ENCODE results near the gene HSP90B1. TPM values are rescaled to one million over a fixed set of nuclear protein-coding genes. Genes with fewer than 3 reads are reported as not detected.

The HSP90B1 gene
- total and polyA plus RNA-seq, 2 of the 13 experiments (the other 11 are each of a cell fraction or from before 2014, with no cell fraction given) = 800 to 954 TPM

DNA sequence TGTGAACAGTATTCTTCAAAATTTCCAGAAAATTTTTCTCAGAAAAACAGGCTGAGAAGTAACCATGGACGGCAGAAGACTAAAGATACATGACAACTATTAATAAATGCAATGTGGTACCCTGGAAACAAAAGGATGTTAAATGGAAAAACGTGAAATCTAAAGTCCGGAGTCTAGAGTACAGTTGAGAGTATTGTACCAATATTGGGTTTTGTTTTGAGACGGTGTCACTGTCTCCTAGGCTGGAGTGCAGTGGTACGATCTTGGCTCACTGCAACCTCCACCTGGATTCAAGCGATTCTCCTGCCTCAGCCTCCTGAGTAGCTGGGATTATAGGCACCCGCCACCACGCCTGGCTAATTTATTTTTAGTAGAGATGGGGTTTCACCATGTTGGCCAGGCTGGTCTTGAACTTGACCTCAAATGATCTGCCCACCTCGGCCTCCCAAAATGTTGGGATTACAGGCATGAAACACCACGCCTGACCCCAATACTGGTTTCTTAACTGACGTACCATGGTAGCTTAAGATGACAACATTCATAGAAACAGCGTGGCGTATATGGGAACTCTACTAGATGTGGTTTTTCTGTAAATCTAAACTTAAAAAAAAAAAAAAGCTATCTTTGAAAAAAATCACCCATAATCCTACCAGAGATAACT, 18.7 kb downstream of the HSP90B1 start (continued):
- no peak for TF ChIP-seq FOSL2 (CRISPR knock-in tag; IDR thresholded peaks at IDR 0.05)
- no peak for TF ChIP-seq ZNF235 (CRISPR knock-in tag; IDR thresholded peaks at IDR 0.05; ENCODE audit: borderline replicate concordance)
- TF ChIP-seq RBM22 (optimal IDR thresholded peaks at IDR 0.05; ENCODE audit: low read length) = peak; percentile 88
- TF ChIP-seq HNRNPUL1 (IDR thresholded peaks at IDR 0.05; ENCODE audit: low read depth, low read length) = no peak
- no peak for TF ChIP-seq ZNF879 (CRISPR knock-in tag; IDR thresholded peaks at IDR 0.05)

- Histone ChIP-seq H2AFZ (ENCODE audit: low read length) (no peak overlapping the region), H3K4me2 (ENCODE audit: low read depth, low read length) (no peak overlapping the region), H3K9ac (ENCODE audit: insufficient read depth, low read depth, low read length) (no peak overlapping the region), H3K36me3 (replicated peaks in 1 of 2; ENCODE audit: control insufficient read depth in 1 of 2, insufficient read depth in 2 of 2, low read length in 2 of 2) (peaks cover 6 to 45% of the 10 kb centered on the region in 2 experiments), H3K4me1 (ENCODE audit: insufficient read depth, low read length) (peaks cover 29% of the 10 kb centered on the region), H3K27ac (ENCODE audit: extremely low read length, insufficient read depth, low read length) (no peak overlapping the region), H3K9me3 (ENCODE audit: low read length) (no peaks in the 10 kb centered on the region), H3K79me2 (ENCODE audit: insufficient read depth, low read length) (peaks cover 23% of the 10 kb centered on the region), H3K4me3 (replicated peaks in 1 of 3; ENCODE audit: insufficient read depth in 1 of 3, low read depth in 2 of 3, low read length in 3 of 3) (no peak overlapping the region), H3K27me3 (ENCODE audit: control insufficient read depth in 1 of 2, insufficient read depth in 2 of 2, low read length in 2 of 2) (no peaks in the 10 kb centered on the region; a peak in 1 of 5 replicates), H4K20me1 (ENCODE audit: insufficient read depth, low read length) (no peaks in the 10 kb centered on the region)
- no TSS peak for BruUV-seq (replicated peaks)
- intact Hi-C loops (cut with micrococcal nuclease; ENCODE audit: unreplicated experiment) (no loop called here), in situ Hi-C loops (cut with HindIII; ENCODE audit: extremely low pct_ligation_motif_present, low pct_unique_long_range_greater_than_20kb) (no loop called here)
- ChIA-PET POLR2A (interaction anchor here (6.2 kb wide), 1 partner anchor 14 kb away, joined by 118 read pairs; the partner anchor contains the start of gene TDG), CTCF (ENCODE audit: low intra/inter-chr PET ratio, low total read pairs) (no interaction called here)
- TF ChIP-seq, protein P1, sequence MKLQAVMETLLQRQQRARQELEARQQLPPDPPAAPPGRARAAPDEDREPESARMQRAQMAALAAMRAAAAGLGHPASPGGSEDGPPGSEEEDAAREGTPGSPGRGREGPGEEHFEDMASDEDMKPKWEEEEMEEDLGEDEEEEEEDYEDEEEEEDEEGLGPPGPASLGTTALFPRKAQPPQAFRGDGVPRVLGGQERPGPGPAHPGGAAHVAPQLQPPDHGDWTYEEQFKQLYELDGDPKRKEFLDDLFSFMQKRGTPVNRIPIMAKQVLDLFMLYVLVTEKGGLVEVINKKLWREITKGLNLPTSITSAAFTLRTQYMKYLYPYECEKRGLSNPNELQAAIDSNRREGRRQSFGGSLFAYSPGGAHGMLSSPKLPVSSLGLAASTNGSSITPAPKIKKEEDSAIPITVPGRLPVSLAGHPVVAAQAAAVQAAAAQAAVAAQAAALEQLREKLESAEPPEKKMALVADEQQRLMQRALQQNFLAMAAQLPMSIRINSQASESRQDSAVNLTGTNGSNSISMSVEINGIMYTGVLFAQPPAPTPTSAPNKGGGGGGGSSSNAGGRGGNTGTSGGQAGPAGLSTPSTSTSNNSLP (IDR thresholded peaks at IDR 0.05; ENCODE audit: low read depth, low read length) = no peak
- TF ChIP-seq TGIF2 (CRISPR knock-in tag; IDR thresholded peaks at IDR 0.05) (no peak), HNRNPK (IDR thresholded peaks at IDR 0.05; ENCODE audit: low read depth, low read length, poor library complexity, severe bottlenecking) (no peak), JARID2 (CRISPR knock-in tag; IDR thresholded peaks at IDR 0.05; ENCODE audit: insufficient replicate concordance) (no peak)
- TF ChIP-seq, protein P2, sequence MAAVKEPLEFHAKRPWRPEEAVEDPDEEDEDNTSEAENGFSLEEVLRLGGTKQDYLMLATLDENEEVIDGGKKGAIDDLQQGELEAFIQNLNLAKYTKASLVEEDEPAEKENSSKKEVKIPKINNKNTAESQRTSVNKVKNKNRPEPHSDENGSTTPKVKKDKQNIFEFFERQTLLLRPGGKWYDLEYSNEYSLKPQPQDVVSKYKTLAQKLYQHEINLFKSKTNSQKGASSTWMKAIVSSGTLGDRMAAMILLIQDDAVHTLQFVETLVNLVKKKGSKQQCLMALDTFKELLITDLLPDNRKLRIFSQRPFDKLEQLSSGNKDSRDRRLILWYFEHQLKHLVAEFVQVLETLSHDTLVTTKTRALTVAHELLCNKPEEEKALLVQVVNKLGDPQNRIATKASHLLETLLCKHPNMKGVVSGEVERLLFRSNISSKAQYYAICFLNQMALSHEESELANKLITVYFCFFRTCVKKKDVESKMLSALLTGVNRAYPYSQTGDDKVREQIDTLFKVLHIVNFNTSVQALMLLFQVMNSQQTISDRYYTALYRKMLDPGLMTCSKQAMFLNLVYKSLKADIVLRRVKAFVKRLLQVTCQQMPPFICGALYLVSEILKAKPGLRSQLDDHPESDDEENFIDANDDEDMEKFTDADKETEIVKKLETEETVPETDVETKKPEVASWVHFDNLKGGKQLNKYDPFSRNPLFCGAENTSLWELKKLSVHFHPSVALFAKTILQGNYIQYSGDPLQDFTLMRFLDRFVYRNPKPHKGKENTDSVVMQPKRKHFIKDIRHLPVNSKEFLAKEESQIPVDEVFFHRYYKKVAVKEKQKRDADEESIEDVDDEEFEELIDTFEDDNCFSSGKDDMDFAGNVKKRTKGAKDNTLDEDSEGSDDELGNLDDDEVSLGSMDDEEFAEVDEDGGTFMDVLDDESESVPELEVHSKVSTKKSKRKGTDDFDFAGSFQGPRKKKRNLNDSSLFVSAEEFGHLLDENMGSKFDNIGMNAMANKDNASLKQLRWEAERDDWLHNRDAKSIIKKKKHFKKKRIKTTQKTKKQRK (IDR thresholded peaks at IDR 0.05; ENCODE audit: low read length) = no peak
- DNase-seq (ENCODE audit: low spot score) (no peak), ATAC-seq (no peak), FAIRE-seq (no peak)
- WGBS (ENCODE audit: low lambda C conversion rate) = 100% methylated on average over 1 of the region's 1 CpG
Measured at GRCh38 chr12:103952497-103952896, 22.3 kb downstream of the HSP90B1 start.
